Fibroblast of pulmonary artery (primary cell): Measurements from ENCODE around the gene USP30.
A peak's percentile ranks its signal among the peaks of the same experiment; 100 is the strongest.
"Not testable (repeated sequence)": the region's sequence is repeated elsewhere in the genome, so short reads cannot be mapped to it uniquely, and the experiment has no call there.

Source experiments
- DNase-seq: peaks from one replicate; pipeline ENCODE4 v3.0.0-alpha.2; 2010; ENCODE audit warnings: low read depth
- H3K4me3 ChIP-seq: replicated peaks from 2 replicates; pipeline ENCODE4 v1.5.1; 2011; ENCODE audit warnings: low read depth, mild to moderate bottlenecking, control low read depth, low read length, moderate library complexity
- TF ChIP-seq, protein P1 (sequence below): IDR thresholded peaks from 2 replicates; pipeline ENCODE4 v1.5.1; 2011; ENCODE audit warnings: mild to moderate bottlenecking, control low read depth, low read length, inconsistent platforms; ENCODE audit errors: missing control alignments

Gene USP30

DNA sequence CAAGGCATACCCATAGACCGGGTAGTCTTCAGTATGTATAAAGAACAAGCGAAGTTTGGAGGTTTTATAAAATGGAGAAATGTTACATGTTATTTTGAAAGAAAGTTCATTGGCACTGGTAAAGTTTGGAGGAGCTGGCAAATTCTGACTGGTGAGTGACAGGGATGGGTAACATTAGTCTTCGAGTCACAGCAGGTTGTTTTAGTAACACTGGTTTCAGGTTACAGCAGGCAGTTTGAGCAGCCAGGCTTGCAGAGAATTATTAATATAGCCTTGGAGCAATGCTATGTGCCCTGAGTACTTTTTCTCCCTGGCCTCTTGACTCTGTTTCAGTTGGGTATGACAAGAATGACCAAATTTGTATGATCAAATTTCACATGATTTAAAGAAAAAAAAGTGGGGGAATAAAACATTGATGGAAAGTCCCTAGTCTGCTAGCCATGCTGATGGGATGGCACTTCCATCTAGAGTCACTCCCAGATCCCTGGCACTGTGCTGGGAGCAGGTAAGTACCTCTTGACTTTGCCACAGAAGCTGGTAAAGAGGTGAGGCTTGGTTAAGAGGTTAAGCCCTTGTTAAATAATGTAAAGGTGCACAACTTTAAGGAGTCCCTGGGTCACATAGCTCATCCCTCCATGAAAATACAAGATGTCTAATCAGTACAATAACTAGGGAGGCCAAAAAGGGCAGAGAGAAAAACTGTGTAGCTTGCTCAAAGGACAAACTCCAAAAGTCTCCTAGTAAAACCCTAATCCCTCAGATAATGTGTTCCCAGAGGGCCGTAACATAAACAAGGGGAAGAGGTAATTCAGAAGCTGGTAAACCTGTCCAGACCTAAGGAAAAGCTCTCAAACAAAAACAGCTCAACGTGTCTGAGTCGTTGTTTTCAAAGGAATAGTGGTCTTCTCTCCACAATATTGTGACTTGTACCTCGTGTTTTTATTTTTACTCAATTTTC is 18.9 kb upstream of the USP30 start:
- DNase-seq, result no peak
- TF ChIP-seq, protein P1, sequence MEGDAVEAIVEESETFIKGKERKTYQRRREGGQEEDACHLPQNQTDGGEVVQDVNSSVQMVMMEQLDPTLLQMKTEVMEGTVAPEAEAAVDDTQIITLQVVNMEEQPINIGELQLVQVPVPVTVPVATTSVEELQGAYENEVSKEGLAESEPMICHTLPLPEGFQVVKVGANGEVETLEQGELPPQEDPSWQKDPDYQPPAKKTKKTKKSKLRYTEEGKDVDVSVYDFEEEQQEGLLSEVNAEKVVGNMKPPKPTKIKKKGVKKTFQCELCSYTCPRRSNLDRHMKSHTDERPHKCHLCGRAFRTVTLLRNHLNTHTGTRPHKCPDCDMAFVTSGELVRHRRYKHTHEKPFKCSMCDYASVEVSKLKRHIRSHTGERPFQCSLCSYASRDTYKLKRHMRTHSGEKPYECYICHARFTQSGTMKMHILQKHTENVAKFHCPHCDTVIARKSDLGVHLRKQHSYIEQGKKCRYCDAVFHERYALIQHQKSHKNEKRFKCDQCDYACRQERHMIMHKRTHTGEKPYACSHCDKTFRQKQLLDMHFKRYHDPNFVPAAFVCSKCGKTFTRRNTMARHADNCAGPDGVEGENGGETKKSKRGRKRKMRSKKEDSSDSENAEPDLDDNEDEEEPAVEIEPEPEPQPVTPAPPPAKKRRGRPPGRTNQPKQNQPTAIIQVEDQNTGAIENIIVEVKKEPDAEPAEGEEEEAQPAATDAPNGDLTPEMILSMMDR, result no peak
- H3K4me3 ChIP-seq, result no peak overlapping the region

DNA sequence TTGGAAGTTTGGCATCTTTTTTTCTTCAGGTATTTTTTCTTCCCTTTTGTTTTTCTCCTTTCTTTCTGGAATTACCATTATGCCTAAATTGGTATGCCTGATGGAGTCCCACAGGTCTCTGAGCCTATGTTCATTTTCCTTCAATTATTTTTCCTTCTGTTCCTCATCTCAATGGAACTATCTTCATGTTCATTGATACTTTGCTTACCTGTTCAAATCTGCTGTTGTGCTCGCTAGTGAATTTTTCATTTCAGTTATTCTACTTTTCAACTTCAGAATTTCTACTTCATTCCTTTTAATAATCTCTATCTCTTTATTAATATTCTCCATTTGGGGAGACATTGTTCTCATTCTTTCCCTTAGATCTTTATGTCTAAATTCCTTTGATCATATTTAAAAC is 15.4 kb upstream of the USP30 start:
- TF ChIP-seq, protein P1, result no peak

DNA sequence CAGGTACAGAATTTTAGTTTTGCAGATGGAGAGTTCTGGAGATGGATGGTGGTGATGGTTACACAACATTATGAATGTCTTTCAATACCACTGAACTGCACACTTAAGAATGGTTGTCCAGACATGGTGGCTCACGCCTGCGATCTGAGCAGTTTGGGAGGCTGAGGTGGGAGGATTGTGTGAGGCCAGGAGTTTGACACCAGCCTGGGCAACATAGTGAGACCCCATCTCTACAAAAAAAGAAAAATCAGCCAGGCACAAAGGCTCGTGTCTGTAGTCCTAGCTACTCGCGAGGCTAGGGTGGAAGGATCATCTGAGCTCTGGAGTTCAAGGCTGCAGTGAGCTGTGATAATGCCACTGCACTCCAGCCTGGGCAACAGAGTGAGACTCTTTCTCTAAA is 8.1 kb upstream of the USP30 start:
- no peak for DNase-seq
- TF ChIP-seq, protein P1, result no peak
- H3K4me3 ChIP-seq, result no peak overlapping the region

More for the DNA sequence above, 15.4 kb upstream of the USP30 start:
- no peak overlapping the region for H3K4me3 ChIP-seq
- DNase-seq, result no peak

DNA sequence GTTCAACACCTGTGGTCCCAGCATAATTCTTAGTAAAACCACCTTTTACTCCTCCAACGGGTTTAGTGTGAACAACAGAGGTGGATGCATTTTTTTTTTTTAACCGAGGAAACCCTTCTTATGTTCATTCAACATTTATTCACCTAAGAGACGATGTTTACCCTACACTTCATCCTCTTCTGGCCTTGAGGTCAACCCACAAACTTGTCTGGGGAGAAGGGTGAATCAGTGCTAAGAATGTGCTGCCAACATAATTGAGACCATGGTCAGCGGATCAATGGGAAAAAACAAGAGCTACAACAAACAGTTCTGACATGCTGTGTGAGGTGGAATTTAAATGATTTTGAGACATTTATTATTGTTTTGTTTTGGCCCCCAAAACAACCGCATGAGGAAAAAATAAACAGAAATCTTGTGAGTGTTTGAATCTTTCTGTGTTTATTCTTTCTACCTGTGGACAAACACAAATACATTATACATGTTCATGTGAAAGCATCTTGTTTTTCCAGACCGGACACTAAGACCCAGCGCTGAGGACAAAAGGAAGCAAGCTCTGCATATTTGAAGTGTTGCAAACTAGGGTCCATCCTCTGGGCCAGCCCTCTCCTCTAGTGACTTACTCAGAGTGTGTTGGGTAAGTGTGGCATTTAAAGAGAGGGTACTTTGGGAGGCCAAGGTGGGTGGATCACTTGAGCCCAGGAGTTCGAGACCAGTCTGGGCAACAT is 5.1 kb upstream of the USP30 start:
- no peak overlapping the region for H3K4me3 ChIP-seq
- DNase-seq, result no peak
- TF ChIP-seq, protein P1, result no peak

DNA sequence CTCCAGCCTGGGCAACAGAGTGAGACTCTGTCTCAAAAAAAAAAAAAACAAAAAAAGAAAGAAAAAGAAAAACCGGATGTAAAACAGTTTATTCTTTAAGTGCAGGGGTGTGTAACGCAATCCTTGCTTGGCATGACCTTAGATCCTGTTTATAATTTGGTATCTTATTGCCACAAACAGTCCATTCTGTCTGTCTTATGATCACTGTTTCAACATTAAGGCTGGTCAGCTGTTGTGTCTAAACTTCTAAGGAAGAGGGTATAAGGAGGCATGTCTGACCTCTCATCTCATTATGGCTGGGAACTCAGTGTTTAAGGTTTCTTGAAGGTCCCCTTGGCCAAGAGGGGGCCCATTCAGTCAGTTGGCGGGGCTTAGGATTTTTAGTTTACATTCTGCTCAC is 3.7 kb upstream of the USP30 start:
- not testable (repeated sequence) for DNase-seq, H3K4me3 ChIP-seq

DNA sequence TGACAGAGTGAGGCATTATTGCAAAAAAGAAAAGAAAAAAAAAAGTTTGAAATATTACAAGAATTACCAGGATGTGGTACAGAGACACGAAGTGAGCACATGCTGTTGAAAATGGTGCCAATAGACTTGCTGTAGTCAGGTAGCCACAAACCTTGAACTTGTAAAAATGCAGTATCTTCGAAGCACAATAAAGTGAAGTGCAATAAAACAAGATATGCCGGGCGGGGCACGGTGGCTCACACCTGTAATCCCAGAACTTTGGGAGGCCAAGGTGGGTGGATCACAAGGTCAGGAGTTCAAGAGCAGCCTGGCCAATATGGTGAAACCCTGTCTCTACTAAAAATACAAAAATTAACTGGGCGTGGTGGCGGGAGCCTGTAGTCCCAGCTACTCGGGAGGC is 2.6 kb upstream of the USP30 start:
- not testable (repeated sequence) for H3K4me3 ChIP-seq, DNase-seq

DNA sequence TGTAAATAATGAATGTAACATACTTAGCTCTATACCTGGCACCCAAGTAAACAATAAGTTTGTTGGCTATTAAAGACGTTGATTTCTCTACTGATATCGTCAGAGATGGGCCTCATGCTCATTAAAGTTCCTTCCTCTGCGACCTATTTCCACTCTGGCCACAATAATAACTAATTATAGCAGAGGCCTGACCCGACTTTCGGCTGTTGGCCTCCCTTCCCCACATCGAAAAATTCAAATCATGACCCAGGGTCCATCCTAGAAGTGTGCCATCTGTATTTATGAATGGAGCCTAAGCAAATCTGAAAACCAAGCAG is 321 bp upstream of the USP30 start:
- peak overlapping the region; percentile 95 for H3K4me3 ChIP-seq
- TF ChIP-seq, protein P1, result no peak
- DNase-seq, result no peak
